A673 (cell line): ENCODE measurements around the gene PDGFC.

Experiments
- EZH2 ChIP-seq: fragments of 200-600 bp; sonication (generic); IDR thresholded peaks from 2 replicates; pipeline ENCODE4 v1.6.1; 2017; ENCODE audit warnings: borderline replicate concordance, low read depth, mild to moderate bottlenecking, mixed read lengths, antibody characterized with exemption, low read length; ENCODE audit not compliant: poor library complexity, severe bottlenecking
- TF ChIP-seq, protein P1 (sequence below): fragments of 300-800, 200-600 bp; sonication (generic); conservative IDR thresholded peaks from 2 replicates; pipeline ENCODE4 v1.5.1; 2017; ENCODE audit warnings: low read depth, mild to moderate bottlenecking, antibody characterized with exemption, low read length, moderate library complexity, mixed read lengths

DNA sequence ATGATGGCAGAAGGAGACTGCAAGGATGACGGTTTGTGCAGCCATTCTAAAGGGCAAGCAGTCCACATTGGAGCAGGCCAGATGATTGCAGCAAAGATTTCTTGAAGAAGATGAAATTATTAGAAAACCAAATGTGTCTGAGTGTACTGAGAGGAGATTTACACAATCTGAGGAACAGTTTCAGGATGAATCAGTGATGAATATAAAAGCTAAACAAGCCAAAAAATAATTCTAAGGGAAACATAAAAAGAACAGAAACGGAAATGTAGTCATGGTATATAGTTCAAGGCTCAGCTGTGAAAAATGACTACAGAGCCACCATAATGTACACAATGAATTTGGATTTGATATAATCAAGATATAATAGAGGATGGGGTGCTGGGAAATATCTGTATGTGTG, 168.5 kb downstream of the PDGFC start:
- TF ChIP-seq, protein P1, sequence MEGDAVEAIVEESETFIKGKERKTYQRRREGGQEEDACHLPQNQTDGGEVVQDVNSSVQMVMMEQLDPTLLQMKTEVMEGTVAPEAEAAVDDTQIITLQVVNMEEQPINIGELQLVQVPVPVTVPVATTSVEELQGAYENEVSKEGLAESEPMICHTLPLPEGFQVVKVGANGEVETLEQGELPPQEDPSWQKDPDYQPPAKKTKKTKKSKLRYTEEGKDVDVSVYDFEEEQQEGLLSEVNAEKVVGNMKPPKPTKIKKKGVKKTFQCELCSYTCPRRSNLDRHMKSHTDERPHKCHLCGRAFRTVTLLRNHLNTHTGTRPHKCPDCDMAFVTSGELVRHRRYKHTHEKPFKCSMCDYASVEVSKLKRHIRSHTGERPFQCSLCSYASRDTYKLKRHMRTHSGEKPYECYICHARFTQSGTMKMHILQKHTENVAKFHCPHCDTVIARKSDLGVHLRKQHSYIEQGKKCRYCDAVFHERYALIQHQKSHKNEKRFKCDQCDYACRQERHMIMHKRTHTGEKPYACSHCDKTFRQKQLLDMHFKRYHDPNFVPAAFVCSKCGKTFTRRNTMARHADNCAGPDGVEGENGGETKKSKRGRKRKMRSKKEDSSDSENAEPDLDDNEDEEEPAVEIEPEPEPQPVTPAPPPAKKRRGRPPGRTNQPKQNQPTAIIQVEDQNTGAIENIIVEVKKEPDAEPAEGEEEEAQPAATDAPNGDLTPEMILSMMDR = no peak
- no peak for TF ChIP-seq EZH2
